Upper lobe of right lung (tissue), 1 donor: Measurements from ENCODE around the gene SPDL1. TPM values are rescaled to one million over a fixed set of nuclear protein-coding genes. Genes with fewer than 3 reads are reported as not detected.
A peak's percentile ranks its signal among the peaks of the same experiment; 100 is the strongest.

ENCODE experiments used
- ATAC-seq: fragments of 200-7000 bp; cut with Tn5 transposase; one replicate; pipeline ENCODE4 v1.9.1; 2020; ENCODE audit warnings: mild to moderate bottlenecking, moderate library complexity
- DNase-seq: peaks from one replicate; pipeline ENCODE4 v3.0.0-alpha.2; 2020
- H3K27ac ChIP-seq: fragments of 200-600 bp; one replicate; pipeline ENCODE4 v1.8.0; 2022
- H3K27me3 ChIP-seq: fragments of 200-600 bp; one replicate; pipeline ENCODE4 v1.8.0; 2022; ENCODE audit warnings: mild to moderate bottlenecking
- H3K36me3 ChIP-seq: fragments of 200-600 bp; one replicate; pipeline ENCODE4 v1.8.0; 2022
- H3K4me1 ChIP-seq: fragments of 200-600 bp; one replicate; pipeline ENCODE4 v1.8.0; 2022
- H3K4me3 ChIP-seq: fragments of 200-600 bp; one replicate; pipeline ENCODE4 v1.8.0; 2022; ENCODE audit warnings: mild to moderate bottlenecking
- H3K9me3 ChIP-seq: fragments of 200-600 bp; one replicate; pipeline ENCODE4 v1.8.0; 2022
- intact Hi-C: fragments of 100-400 bp; cut with DNase I; formaldehyde crosslinking; loops from one replicate; pipeline ENCODE4 v1.11.0; 2022
- long read RNA-seq: library from polyadenylated mRNA; unstranded; transcript quantifications from one replicate; pipeline ENCODE4 v2.0.0, GENCODE V29; 2021
- total RNA-seq: library from RNA; stranded (reverse); fragmentation: NEBNext Ultra II Directional; extraction: Animal tissue kit (Norgen Biotek cat#: 25700); gene quantifications from one replicate; pipeline ENCODE4 v1.2.1, GENCODE V29; 2021
- TF ChIP-seq, protein P1 (sequence below): fragments of 200-600 bp; IDR thresholded peaks from one replicate; pipeline ENCODE4 v1.8.0; 2022; ENCODE audit warnings: antibody characterized with exemption
- donor health status: DM: no; HTN: yes; CAD: no; lungs with severe emphysema.

Gene SPDL1, protein sequence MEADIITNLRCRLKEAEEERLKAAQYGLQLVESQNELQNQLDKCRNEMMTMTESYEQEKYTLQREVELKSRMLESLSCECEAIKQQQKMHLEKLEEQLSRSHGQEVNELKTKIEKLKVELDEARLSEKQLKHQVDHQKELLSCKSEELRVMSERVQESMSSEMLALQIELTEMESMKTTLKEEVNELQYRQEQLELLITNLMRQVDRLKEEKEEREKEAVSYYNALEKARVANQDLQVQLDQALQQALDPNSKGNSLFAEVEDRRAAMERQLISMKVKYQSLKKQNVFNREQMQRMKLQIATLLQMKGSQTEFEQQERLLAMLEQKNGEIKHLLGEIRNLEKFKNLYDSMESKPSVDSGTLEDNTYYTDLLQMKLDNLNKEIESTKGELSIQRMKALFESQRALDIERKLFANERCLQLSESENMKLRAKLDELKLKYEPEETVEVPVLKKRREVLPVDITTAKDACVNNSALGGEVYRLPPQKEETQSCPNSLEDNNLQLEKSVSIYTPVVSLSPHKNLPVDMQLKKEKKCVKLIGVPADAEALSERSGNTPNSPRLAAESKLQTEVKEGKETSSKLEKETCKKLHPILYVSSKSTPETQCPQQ
- total RNA-seq: 3.5 TPM
- long read RNA-seq, transcript SPDL1-201 (12 exons, 2,668 nt): major isoform, 7 of 10 reads
- long read RNA-seq, partial matches to known transcripts: 1 of 10 reads
- long read RNA-seq, other reads (novel, unspliced or antisense): 2 of 10 reads

DNA sequence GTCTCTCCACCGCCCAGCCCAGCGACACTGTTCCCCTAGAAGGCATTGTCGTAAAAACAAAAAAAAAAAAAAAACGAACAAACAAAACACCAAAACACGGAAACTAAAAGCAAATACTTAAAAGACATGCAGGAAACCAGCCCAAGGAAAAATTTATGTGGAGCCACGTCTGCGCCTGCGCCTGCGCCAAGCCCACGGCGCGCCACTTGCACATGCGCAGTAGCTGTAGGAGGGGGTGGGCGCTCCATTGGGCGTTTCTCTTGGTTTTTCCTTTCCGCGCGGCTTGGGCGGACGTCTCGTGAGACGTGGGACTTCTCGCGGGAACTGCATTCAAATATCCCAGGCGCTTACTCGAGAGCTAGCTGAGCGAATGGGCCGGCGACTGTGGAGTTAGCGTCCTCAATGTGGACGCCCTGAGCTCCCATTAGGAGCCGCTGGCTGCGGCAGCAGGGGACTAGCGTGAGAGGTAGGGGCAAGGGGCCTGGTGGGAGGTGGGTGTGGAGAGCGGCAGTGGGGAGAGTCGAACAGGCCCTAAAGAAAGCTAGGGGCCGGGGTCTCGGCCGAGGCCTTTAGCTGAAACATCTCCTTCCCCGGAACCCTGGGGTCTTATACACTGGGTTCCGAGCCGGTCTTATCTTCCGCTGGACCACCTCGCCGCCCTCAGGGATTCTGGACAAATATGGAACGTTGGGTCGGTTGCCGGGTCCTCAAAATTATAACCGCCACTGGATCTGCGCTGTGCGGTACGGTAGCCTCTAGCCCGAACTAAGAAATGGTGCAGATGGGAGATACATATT, at the start of gene SPDL1:
Gene SPDL1, plus strand, starts transcription at position 350 of the 797 bp plus-strand sequence. CDS start 4,644 bp downstream, outside the sequence.
- TF ChIP-seq, protein P1, sequence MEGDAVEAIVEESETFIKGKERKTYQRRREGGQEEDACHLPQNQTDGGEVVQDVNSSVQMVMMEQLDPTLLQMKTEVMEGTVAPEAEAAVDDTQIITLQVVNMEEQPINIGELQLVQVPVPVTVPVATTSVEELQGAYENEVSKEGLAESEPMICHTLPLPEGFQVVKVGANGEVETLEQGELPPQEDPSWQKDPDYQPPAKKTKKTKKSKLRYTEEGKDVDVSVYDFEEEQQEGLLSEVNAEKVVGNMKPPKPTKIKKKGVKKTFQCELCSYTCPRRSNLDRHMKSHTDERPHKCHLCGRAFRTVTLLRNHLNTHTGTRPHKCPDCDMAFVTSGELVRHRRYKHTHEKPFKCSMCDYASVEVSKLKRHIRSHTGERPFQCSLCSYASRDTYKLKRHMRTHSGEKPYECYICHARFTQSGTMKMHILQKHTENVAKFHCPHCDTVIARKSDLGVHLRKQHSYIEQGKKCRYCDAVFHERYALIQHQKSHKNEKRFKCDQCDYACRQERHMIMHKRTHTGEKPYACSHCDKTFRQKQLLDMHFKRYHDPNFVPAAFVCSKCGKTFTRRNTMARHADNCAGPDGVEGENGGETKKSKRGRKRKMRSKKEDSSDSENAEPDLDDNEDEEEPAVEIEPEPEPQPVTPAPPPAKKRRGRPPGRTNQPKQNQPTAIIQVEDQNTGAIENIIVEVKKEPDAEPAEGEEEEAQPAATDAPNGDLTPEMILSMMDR: no peak
- Histone ChIP-seq H3K4me1 (peaks cover 7% of the 10 kb centered on the region), H3K27ac (peak within 1 kb of the TSS; percentile 63), H3K4me3 (peak within 1 kb of the TSS; percentile 80), H3K36me3 (no peaks in the 10 kb centered on the region), H3K9me3 (no peaks in the 10 kb centered on the region), H3K27me3 (no peaks in the 10 kb centered on the region)
- intact Hi-C loops: no loop called here
- ATAC-seq: peak; percentile 98
- DNase-seq: peak; percentile 96

DNA sequence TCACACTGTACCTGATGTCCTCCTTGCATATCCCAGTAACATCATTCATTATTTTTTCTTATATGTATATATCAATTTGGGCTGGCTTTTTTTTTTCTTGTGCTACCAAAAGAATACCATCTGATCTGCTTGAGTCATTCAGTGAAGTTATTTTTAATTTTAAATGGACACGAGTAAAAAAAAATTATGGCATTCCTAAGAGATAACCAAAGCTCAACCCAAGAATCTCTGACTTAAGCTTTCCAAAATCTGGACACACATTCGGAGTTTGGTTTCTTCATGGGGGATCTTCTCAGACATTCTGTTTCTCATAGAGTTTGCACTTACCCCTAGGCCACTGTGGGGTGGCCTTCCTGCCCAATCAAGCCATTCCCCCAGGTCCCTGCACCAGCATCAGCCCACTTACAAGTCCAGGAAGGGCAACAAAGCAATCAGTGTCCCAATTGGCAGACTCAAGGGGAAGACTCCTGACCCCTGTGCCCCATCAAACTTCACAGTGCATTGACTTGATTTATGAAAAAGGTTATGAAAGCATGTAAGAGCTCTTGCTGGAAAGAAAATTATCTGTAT, 49.2 kb upstream of the SPDL1 start:
- H3K4me3 ChIP-seq: no peak overlapping the region
- ATAC-seq (no peak), DNase-seq (no peak)
- intact Hi-C loops: no loop called here
- H3K27me3 ChIP-seq: no peaks in the 10 kb centered on the region
- H3K9me3 ChIP-seq: no peaks in the 10 kb centered on the region
- H3K36me3 ChIP-seq: no peaks in the 10 kb centered on the region
- peaks cover 4% of the 10 kb centered on the region for H3K4me1 ChIP-seq
- no peak overlapping the region for H3K27ac ChIP-seq
- TF ChIP-seq, protein P1: no peak

DNA sequence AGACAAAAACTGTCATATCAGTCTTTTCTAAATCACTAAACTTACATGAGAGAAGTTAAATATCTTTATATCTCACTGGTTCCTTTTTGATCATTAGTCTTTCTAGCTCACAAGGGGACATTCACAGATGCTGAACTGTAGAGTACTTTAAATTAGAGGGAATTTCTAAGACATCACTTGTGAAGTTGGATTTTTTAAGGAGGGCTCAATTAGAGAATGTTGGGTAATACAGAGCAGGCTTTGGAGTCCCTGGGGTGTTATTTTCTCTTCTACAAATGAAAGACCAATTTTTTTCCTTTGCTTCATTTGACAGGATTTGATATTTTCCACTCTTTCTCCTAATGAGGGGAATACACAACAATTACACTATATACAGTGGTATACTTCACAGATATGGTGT, 48.6 kb upstream of the SPDL1 start:
- Histone ChIP-seq H3K9me3 (no peaks in the 10 kb centered on the region), H3K4me3 (no peak overlapping the region), H3K27ac (peak overlapping the region; percentile 6), H3K4me1 (peaks cover 4% of the 10 kb centered on the region), H3K27me3 (no peaks in the 10 kb centered on the region), H3K36me3 (no peaks in the 10 kb centered on the region)
- no peak for ATAC-seq
- intact Hi-C loops: no loop called here
- TF ChIP-seq, protein P1: no peak
- no peak for DNase-seq

GRCh38 chr5:169538944-169539343, 44.6 kb upstream of the SPDL1 start:
- H3K36me3 ChIP-seq: no peaks in the 10 kb centered on the region
- H3K9me3 ChIP-seq: no peaks in the 10 kb centered on the region
- no peak overlapping the region for H3K4me3 ChIP-seq
- intact Hi-C loops: no loop called here
- H3K4me1 ChIP-seq: peaks cover 4% of the 10 kb centered on the region
- ATAC-seq (no peak), DNase-seq (no peak)
- H3K27ac ChIP-seq: no peak overlapping the region
- H3K27me3 ChIP-seq: no peaks in the 10 kb centered on the region
- TF ChIP-seq, protein P1: no peak

DNA sequence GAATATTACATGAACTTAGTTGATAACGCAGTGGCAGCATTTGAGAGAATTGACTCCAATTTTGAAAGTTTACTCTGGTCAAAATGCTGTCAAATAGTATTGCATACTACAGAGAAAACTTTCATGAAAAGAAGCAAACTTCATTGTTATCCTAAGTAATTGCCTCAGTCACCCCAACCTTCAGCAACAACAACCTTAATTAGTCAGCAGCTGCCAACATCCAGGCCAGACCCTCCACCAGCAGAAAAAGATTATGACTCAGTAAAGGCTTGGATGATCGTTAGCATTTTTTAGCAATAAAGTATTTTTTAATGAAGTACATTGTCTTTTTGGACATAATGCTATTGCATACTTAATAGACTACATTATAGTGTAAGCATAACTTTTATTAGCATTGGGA, 40.8 kb upstream of the SPDL1 start:
- Histone ChIP-seq H3K27ac (no peak overlapping the region), H3K27me3 (no peaks in the 10 kb centered on the region), H3K9me3 (no peaks in the 10 kb centered on the region), H3K4me1 (no peaks in the 10 kb centered on the region), H3K4me3 (no peak overlapping the region), H3K36me3 (no peaks in the 10 kb centered on the region)
- intact Hi-C loops: loop anchor here (10.0 kb wide), 1 partner anchor 568 kb away; no protein-coding TSS in a partner anchor
- no peak for DNase-seq
- no peak for ATAC-seq
- TF ChIP-seq, protein P1: no peak
